Epithelial cell of proximal tubule (primary cell): ENCODE measurements around the gene WTIP. TPM values are rescaled to one million over a fixed set of nuclear protein-coding genes. Genes with fewer than 3 reads are reported as not detected.

Source experiments
- DNase-seq: peaks from one replicate; pipeline ENCODE4 v3.0.0-alpha.2; 2011; ENCODE audit warnings: low read depth
- H3K4me3 ChIP-seq: 2 replicates; pipeline ENCODE4 v1.5.1; 2011; ENCODE audit warnings: low read depth, mild to moderate bottlenecking, low read length
- total RNA-seq: library from RNA; depleted of rRNA; stranded (reverse); fragments of >200 nt; gene quantifications from 2 replicates; pipeline ENCODE4 v1.2.3, GENCODE V29; 2015
- TF ChIP-seq, protein P1 (sequence below): conservative IDR thresholded peaks from 2 replicates; pipeline ENCODE4 v1.5.1; 2012; ENCODE audit warnings: low read depth, mild to moderate bottlenecking, low read length

The WTIP gene
- total RNA-seq, 1 donor from 2014 or later, result 4.5 TPM

DNA sequence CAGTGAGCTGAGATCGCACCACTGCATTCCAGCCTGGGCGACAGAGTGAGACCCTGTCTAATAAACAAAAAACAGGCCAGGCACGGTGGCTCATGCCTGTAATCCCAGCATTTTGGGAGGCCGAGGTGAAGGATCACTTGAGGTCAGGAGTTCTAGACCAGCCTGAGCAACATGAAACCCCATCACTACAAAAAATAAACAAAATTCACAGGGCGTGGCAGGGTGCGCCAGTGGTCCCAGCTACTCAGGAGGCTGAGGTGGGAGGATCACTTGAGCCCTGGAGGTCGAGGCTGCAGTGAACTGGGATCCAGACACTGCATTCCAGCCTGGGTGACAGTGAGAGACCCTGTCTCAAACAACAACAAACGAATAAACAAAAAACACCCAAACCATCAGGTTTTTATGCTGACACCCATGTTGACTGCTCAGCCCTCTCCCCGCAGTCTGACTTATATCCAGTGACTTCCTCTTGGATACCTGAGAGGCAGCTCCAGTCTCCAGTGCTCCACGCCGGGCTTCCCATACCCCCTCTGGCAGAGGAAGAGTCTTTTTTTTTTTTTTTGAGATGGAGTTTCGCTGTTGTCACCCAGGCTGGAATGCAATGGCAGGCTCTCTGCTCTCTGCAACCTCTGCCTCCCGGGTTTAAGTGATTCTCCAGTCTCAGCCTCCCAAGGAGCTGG is 17.7 kb downstream of the WTIP start:
- DNase-seq, result no peak
- H3K4me3 ChIP-seq, result no peak overlapping the region
- TF ChIP-seq, protein P1, sequence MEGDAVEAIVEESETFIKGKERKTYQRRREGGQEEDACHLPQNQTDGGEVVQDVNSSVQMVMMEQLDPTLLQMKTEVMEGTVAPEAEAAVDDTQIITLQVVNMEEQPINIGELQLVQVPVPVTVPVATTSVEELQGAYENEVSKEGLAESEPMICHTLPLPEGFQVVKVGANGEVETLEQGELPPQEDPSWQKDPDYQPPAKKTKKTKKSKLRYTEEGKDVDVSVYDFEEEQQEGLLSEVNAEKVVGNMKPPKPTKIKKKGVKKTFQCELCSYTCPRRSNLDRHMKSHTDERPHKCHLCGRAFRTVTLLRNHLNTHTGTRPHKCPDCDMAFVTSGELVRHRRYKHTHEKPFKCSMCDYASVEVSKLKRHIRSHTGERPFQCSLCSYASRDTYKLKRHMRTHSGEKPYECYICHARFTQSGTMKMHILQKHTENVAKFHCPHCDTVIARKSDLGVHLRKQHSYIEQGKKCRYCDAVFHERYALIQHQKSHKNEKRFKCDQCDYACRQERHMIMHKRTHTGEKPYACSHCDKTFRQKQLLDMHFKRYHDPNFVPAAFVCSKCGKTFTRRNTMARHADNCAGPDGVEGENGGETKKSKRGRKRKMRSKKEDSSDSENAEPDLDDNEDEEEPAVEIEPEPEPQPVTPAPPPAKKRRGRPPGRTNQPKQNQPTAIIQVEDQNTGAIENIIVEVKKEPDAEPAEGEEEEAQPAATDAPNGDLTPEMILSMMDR, result no peak

DNA sequence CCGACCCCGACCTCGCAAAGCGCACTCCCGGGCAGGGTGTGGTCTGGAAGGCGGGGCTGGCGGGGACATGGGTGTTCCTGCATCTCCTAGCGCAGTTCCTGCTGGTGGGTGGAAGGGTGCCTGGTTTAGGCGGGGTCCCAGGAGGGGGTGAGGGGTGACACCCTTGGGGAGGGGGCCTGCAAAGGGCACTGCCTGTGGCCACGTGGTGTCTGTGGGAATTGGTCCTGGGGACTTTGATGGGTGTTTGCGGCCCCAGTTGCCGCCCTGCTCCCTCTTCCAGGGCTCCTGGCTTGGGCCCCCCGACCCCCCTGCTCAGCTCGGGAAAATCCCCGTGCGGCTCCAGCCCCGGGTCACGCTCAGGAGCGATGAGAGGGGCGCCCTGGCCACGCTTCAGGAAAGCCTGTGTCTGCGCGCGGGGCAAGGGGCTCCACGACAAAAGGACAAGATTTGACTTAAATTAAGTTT is 19.1 kb downstream of the WTIP start:
- H3K4me3 ChIP-seq, result no peak overlapping the region
- TF ChIP-seq, protein P1, result no peak
- no peak for DNase-seq

DNA sequence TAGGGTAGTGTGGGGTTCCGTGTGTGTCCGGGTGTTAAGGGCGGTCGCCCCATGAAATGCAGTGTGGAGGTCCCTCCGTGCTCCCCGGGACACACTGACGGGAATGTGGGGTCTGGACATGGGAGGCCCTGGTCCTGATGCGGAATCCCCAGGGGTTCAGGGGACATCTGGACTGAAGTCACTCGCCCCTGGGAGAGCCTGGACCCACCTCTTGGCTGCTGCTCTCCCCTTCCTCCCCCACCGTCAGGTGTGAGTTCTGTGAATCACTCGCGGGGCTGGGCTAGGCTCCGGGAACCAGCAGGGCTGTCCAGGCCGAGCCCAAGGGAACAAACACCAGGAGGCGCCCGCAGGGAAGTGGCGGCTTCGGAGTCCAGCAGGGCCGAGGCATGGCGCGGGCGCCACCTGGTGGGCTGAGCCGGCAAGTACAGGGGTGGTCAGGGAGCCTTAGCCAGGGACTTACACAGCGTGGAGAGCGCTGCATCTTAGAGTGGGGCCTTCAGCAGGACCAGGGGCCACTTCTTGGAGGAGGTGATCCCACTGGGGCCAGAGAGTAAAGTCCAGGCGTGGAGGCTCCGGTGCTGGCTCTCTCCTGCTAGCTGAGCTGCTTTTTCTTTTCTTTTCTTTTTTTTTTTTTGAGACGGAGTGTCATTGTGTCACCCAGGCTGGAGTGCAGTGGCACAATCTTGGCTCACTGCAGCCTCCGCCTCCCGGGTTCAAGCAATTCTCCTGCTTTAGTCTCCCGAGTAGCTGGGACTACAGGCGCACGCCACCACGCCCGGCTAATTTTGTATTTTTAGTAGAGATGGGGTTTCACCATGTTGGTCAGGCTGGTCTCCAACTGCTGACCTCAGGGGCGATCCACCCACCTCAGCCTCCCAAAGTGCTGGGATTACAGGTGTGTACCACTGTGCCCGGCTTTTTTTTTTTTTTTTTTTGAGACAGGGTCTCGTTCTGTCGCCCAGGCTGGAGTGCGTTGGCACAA is 20.1 kb downstream of the WTIP start:
- H3K4me3 ChIP-seq, result no peak overlapping the region
- TF ChIP-seq, protein P1, result peak; percentile 100
- DNase-seq, result peak; percentile 16

DNA sequence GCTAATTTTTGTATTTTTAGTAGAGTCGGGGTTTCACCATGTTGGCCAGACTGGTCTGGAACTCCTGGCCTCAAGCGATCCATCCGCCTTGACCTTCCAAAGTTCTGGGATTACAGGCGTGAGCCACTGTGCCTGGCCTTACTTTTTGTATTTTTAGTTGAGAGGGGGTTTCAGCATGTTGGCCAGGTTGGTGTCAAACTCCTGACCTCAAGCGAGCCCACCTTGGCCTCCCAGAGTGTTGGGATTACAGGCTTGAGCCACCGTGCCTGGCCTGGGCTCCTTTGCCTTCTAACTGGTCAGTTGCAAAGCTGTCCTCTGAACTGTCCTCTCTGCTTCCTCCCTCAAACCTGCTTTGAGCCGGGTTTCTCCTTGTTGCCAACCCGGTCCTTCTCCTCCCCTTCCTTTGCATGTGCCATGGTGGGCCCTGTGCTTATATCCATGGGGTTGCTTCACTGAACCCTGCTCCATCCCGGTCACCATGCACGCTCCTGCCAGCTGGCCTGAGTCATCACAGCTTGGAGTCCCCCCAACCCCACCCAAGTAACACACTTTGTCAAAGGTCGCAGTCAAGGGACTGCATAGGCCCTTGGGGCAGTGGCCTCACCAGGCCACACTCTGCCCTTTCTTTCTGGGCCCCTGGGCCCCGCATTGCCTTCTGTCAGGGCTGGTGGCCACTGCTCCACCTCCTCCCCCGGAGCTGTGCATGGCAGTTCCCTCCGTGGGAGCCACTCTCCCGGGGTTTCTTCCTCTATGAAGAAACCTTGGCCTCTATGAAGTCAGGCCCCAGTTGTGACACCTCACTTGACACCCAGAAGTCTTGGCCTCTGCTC is 21.2 kb downstream of the WTIP start:
- DNase-seq, result no peak
- H3K4me3 ChIP-seq, result no peak overlapping the region
- TF ChIP-seq, protein P1, result no peak

DNA sequence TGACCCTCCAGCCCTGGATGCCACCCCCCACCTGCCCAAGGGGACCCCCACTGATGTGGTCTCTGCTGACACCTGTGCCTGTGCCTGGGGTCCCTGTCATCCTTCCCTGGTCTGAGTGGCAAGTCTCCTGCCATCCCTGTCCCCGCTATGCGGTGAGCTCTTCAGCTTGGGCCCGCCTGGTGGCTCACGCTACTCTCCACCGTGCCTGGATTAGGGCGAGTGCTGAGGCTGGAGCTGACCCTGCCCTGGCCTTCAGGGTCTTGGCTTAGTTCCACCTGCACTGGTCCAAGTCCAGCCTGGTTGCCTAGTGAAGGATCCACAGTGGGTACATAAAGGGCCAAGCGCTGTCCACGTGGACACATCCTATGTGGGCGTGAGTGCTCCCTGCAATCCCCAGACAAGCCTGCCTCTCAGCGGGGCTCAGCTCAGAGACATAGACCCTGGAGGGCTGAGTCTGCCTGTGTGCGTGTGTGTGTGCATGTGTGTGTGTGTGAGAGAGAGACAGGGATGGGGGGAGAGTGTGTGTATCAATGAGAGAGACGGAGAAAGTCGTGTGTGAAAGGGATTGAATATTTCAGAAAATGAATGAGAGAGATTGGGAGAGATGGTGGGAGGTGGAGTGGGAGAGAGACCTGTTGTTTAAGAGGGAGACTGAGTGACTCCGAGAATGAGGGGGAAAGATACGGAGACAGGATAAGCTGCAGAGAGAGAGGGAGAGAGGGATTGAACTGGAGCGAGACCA is 22.1 kb downstream of the WTIP start:
- TF ChIP-seq, protein P1, result no peak
- no peak for DNase-seq
- H3K4me3 ChIP-seq, result no peak overlapping the region

DNA sequence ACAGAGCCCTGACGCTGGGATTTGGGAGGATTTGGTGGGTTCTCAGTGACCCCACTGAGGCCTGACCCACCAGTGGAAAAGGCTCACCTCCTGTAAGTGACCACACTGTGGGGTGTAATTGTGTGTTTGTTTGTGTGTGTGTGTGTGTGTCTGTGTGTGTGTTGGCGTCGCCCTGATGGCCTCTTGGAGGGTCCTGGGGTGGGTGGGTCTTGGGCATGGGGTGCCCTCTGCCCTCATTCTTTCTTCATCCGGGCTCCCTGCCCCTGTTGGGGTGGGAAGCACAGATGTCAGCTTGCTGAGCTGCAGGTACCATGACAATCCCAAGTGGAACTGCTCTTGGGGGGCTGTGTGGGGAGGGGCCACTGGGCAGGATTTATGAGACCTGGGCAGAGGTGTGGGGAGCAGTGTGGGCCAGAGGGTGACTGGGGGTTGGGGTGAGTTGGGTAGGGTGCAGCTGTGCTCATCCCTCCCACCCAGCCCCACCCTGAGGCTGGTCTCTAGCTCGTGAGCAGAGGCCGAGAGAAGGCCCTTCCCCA is 22.8 kb downstream of the WTIP start:
- no peak for DNase-seq
- no peak overlapping the region for H3K4me3 ChIP-seq
- TF ChIP-seq, protein P1, result no peak
